Occipital lobe (tissue), 2 donors: ENCODE measurements around the gene CIB4. TPM values are rescaled to one million over a fixed set of nuclear protein-coding genes. Genes with fewer than 3 reads are reported as not detected.

Source experiments
- DNase-seq: peaks from one replicate; lab custom pipeline; 2025; lab: John Stamatoyannopoulos, UW
- total RNA-seq: library from RNA; depleted of rRNA; stranded (reverse); fragments of >200 nt; gene quantifications from one replicate; pipeline ENCODE4 v1.2.3, GENCODE V29; 2014

Gene CIB4
- not detected for total RNA-seq

DNA sequence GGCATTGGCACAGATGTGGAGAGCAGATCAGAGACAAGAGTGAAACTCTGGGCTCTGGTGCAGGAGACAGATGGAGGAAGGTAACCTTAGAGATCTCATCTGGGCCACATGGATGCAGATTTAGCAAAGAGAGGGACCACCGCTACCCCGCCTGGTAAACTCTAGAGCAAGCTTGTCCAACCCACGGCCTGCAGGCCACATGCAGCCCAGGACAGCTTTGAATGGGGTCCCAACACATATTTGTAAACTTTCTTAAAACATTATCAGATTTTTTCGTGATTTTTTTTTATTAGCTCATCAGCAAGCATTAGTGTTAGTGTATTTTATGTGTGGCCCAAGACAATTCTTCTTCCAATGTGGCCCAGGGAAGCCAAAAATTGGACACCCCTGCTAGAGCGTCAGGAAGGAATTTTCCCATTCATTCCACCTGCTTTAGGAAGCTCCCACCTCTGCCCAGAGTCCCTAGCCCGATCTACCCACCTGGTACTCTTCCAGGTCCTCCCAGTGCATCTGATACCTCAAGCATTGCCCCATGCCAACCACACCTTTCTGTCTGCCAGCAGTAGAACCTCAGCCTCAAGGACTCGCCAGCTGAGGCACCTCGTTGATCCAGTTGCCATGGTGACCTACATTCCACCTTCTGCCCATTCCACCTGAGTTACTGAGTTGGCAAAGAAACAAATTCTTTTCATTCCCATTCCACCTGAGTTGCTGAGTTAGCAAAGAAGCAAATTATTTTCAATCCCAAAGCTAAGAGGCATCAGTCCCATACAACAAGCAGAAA, at the start of gene CIB4:
Gene CIB4, minus strand, starts transcription at position 586 of the 784 bp plus-strand sequence. Its CDS starts 52 bp downstream, at position 534.
- DNase-seq, result no peak

DNA sequence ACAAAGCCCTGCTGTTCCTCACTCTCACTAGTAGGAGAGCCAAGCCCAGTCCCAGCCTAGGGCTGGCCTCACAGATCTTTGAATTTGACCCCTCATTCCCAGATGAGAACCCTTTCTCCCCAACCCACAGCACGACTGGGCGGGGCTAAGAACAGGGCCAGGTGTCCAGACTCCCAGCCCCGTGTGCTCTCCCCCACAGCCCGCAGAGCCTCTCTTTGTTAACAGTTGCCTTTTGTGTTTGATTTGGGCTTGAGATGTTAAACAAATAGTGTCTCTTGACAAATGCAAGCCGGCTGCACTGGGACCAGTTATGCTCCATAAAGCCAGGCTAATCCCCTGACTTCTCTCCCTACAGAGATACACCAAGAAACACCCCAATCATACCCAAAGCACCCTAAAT, 46.6 kb upstream of the CIB4 start:
- DNase-seq, result no peak

DNA sequence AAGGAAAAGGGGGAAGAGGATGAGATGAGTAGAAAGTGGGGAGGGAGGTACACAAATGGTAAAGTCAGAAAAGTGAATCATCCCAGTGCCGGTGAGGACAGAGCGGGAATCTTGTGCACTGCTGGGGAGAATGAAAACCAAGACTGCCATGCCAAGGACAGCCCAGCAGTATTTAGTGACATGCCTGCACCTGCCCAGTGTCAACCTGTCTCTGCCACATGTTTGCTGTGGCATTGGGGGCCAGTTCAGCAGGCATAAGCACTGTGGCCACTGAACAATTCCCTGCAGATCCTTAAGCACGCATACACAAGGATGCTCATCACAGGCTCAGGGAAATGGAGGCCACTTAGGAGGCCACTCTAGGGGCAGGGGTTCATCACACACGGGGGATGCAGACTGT, 46.2 kb upstream of the CIB4 start:
- no peak for DNase-seq

DNA sequence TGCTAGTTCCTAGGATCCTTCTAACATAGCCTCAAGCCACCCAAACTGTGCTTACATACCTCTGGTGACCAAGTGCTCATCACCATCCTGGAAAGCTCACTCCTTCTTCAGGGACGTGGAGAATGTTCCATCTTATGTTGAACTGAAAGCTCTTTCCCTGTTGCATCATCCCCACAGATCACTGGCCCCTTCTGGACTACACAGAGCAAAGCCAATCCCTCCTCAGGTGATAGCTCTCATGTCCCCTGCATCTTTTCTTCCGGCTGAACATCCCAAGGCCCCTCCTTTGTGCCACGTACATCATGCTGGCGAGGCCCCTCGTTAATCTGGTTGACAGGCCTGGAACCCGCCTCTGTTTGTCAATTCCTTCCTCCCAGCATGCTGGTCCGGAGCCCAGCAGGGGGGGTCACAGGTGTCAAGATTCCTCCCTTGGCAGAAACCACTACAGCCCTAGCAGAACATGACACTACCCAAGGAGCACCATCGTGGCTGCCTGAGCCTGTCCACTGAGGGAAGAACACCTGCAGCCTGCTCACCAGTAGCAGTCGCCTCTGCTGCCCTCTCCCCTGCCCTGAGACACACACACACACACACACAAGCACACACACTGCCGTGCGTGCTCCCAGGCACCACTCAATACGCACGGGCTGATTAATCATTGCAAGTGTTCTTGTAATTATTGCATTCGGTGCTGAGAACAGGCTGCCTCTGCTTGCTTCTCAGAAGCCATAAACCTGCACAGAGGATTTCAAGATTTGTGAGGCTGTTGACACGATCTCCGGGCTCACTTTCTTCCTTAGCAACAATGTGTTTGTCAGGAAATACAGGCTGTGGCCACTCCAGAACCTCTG, 45.0 kb upstream of the CIB4 start:
- no peak for DNase-seq

DNA sequence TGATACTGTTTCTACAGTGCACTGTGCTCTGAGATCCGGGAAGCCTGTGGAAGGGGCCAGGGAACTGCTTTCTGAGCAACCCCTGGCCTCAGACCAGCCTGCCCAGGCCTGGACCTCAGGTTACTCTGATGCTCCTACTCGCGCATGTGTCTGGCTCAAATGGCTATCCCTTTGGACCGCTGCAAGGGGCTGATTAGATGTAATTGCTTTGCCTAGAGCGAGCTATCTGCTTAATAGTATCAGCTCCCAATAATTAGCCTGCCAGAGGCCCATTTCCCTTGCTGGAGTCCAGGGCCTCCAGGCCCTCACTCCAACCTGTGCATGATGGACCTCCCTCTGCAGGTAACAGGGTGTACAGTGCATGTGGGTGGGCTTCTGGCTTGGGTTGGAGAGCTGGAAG, 44.2 kb upstream of the CIB4 start:
- no peak for DNase-seq

DNA sequence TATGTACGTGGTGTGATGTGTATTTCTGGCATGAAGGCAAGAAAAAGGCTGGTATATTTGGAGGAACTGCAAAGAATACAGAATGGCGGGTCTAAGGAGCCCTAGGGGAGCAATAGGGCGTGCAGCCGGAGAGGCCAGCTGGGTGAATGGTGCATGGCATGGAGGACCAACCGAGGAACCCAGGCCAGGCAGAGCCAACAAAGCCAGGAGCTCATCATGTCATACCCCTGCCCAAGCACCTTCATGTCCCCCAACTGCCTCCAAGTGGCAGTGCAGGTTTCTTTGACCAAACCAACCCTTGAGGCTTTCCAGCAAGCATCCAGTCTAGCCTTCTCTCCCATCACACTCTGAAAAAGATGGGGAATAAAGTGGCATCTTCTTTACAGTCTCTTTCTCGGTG, 42.4 kb upstream of the CIB4 start:
- no peak for DNase-seq

DNA sequence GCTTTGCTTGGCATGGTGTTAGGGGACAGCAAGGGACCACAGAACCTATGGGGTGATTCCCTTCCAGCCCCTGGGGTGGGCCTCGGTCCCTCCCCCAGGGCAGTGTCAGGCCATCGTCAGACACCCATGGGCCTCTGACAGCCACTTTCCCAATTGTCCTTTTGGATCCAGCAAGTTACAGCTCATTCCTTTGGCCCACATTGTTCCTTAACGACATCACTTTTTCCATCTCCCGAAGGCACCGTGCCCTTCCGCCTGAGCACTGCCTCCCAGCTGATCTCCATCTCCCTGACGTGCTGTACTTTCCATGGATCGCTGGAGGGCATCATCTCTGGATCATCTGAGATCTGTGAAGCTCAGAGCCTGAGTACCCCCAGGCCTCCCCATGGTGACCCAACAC, 41.0 kb upstream of the CIB4 start:
- no peak for DNase-seq

DNA sequence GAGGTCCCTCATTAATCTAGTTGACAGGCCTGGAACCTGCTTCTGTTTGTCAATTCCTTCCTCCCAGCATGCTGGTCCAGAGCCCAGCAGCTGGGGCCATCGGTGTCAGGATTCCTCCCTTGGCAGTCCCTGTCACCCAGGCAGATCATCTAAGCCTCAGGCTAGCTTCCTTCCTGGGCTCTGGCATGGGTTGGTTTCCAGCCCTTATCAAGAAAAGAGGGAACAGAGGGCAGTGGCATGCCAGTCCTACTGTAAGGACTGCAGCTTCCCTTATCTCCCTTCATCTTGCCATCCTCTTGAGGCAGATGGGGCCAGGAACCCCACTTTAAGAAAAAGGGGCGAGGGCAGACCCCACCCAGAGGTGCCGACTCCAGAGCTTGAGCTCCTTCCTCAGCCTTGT, 40.5 kb upstream of the CIB4 start:
- DNase-seq, result no peak

DNA sequence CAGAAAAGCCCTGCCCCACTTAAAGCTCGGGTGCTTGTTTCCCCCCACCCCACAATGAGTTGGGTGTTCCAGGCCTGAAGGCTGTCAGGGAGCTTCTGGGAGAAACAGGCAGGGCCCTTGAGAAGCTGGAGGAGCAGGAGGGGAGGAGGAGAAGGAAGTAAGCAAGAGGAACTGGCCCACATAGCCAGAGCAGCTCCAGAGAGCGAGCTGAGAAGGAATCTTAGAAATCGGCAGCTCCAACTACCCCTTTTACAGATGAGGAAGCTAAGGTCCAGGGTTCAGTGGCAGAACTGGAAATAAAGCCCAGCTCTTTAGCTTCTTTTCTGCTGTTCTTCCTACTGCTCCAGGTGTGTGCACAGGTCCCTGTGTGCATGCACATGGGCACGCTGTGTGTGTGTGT, 38.7 kb upstream of the CIB4 start:
- DNase-seq, result no peak

DNA sequence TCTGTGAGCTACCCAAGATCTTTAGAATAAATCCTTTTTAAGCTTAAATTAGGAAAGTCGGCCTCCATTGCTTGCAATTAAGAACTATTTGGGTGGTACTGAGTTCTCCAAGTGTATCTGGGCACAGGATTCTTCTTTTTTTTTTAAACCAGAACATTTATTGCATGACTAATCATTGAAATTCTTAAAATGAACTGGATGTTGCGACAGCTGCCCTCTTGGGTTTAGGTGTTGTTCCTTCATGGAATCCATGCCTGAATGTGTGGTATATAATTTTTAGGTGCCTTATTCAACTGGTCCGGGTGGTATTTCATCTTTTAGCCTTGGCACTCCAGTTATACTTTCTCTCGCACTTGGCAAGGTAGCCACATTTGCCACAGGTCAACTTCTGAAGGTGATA, 36.9 kb upstream of the CIB4 start:
- no peak for DNase-seq

DNA sequence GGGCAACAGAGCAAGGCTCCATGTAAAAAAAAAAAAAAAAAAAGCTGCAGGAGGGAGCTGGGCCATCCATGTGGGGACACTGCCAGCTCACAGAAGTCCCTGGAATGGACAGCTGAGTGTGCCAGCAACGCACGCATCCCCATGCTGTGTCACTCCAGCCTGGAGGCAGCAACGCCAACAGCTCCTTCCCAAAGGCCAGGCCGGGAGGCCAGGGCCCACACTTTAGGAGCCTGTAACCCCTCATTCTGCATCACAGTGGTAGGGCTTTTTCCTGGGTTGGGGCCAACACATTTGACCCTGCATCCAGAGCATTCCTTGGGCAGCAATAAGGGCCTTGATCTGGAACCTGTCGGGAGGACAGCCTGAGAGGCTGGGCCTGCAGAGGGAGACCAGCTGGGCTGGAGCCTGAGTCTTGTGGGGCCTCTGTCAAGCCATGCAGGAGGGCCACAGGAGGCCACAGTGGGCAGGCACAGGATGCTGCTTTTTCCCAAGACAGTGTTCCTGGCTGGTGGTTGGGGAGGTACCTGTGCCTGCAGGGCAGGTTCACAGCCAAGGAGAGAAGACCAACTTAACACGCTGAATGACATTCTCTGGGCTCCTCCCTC, 34.6 kb upstream of the CIB4 start:
- no peak for DNase-seq

DNA sequence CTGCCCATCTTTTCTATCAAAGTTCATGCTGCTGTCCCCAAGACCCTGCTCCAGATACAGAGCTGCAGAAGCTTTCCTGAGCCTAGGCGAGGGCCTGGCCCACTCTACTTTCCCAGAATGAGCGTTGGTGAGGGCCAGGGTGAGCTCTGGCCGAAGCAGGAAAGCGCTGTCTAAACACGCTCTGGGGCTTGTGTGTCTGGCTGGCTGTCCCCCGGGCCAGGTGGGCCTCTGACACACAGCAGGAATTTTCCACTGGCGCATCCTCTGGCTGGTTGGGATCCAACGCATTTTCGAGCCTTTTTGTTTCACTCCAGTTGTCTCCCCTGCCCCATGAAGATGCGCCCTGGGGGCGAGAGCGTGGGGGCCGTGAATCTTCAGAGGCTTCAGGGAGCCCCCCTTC, 33.6 kb upstream of the CIB4 start:
- DNase-seq, result no peak

DNA sequence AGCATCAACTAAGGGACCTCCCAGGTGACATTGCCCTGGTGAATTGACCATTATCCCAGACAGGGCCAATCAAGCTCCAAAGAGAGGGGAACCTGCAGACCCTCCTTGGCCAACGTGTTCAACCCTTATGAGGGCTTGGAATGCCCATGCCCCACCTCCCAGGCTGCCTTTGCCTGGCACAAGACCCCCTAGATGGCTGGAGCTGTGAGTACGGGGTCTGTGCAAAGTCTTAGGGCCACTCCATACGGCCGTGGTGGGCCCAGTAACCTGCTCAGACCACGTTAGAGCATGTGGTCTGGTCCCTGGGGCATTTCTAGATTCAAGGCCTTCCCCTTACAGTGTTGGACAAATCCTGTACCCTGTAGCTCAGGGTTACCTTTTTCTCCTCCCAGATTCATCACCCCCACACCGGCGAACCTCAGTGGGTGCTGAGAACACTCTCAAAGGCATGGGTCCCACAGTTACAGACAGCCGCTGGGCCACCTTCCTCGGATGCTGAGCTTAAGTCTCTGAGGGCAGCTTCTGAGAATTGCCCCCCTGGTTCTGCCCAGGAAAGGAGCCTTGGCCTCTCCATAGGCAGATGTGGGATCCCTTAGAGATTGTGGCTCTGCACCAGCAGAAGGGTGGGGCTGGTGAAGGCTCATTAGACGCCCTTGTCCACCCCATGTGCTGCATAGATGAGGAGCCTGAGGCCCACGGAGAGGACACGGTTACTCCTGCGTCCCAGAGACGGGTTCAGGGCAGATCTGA, 33.0 kb upstream of the CIB4 start:
- no peak for DNase-seq

DNA sequence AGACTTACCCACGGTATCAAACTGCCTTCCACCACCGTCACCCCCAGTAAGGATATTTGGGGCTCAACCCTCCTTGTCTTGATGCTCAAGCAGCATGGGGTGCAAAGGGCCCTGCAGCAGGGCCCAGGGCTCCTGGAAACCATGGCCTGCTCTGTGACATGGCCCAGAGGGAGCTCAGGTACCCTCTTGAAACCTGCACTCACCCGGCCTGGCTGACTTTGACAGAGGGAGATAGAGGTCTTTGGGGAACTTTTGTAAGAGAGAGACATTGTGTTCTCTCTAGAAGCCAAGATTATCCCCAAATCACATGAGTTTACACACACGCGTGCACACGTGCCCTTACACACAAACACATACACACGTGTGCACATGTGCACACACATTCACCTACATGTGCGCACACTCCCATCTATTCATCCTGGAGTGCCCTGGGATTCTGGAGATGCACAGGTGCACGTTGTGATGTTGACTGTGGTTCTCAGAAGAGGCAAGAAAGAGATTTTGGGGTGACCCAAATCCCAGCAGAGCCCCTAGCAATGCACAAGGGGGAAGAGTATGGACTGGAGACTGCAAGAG, 31.7 kb upstream of the CIB4 start:
- DNase-seq, result no peak

DNA sequence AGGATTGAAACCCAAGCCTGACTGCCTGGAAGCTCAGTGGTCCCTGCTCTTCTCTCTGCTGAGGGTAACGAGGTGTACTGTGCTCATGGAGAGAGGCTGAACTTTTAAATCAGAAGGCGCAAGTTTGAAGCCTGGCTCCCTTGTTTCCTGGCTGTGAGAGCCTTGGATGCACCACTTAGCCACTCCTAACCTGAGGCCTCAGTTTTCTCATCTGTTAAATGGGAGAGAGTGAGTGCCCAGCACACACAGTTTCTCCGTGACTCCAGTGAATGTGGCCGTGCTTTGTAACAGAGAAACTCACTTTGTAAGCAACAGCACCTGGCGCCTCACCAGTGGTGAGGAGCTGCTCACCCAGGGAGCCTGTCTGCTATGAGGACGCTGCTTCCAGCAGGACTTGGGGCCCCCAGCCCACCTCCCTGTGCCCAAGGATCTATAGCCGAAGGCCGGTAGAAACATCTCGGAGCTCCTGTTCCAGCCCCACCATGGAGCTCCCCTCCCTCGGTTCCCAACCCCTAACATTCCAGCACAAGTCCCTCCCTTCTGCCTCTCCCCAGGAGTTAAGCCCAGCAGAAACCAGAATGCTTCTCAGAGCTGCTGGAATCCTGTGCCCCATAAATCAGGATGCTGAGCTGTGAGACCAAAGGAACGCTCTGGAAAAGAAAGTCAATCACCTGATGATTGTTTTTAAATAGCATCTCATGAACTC, 31.1 kb upstream of the CIB4 start:
- no peak for DNase-seq

DNA sequence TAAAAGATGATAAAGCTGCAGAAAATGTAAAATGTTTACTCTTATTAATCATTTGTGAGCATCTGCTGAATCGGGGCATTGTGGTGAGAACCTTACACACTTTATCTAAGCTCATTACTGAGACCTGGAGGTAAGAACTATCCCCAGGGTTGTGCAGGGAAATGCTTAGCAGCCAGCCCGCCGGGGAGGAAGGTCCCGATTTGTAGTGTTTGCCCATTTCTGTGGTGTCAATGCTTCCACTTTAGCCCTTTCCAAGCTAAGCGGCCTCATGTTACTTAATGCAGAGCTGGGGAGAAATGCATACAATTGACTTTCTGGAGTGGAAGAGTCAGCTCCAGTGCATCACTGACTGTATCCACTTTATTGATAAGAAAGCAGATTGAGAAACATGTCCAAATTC, 30.5 kb upstream of the CIB4 start:
- no peak for DNase-seq

DNA sequence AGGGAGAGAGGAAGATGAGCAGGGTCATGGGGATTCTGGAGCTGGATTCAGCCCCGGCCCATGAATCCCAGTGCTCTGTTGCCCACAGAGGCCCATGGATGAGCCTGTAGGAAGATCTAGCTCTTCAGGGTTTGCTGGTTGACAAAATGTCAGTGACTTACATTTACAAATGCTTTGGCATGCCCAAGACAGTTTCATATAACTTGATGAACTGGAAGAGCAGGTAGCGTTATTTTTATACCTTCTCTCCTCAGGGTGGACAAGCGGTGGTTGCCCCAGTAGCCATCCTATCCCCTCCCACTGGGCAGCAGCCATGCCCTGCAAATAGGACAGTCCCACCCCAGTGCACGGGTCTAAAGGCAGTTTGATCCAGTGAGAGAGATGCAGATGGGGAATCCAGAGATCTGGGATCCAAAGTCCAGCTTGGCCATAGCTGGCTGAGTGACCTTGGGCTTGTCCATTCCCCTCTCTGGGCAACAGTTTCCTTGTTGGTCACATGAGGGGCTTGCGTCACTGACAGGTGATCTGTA, 29.8 kb upstream of the CIB4 start:
- no peak for DNase-seq

DNA sequence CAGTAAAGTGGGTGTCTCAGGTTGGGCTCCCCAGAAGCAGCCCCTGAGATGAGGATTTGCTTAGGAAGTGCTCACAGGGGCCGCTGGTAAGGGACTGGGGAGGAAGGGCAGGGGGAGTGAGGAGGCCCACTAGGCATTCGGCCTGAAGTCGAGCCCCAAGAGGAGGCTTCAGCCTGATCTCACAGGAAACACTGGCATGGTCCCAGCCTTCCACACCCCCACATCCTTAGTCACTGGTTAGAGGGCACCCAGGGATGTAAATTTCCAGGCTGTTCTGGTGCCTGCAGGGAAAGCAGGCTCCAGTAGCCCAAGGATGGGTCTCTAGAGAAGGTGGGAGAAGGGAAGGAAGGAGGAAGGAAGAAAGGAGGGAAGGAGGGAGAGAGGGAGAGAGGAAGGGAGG, 29.0 kb upstream of the CIB4 start:
- DNase-seq, result no peak

DNA sequence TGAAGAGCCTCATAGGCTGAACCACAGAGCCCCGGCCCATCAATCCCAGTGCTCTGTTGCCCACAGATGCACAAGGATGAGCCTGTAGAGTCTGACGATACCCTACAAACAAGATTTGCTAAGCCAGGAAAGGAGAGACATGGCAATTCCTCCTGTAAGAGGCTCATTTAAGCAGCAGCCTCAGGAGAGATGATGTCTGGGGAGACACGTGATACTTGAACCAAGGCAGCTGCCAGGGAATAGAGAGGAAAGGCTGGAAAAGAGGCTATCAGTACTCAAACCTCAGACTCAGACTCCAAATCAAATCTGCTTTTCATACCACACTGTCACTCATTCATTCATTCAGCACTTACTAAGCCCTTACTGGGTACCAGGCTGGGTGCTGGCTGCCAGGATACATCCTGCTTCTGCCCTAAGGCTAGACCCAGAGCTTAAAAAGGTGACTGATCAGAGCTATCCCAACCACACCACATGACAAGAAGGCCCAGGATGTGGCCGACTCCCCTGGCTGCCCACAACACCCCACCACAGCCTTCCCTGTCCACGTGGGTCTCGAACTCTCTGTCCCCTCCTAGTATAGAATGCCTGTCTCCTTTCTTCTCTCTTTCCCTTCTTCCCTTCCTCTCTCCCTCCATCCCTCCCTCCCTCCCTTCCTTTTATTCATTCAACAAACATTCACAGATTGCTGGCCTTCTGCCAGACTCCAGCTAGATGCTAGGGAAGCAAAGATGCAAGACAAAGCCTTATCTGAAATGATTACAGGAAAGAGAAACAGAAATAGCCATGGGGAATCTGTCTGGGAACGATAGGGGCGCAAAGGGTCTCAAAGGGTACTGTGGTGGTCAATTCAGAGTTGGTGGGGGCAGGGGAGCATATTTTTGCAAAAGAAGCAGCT, 27.9 kb upstream of the CIB4 start:
- DNase-seq, result no peak
